Purkinje cell (primary cell): ENCODE measurements around the gene PPM1H. TPM values are rescaled to one million over a fixed set of nuclear protein-coding genes. Genes with fewer than 3 reads are reported as not detected.

Experiments
- polyA plus RNA-seq: library from polyadenylated mRNA; unstranded; fragments of >200 nt; fragmentation: Nextera tagmentation; gene quantifications from 2 replicates; pipeline ENCODE4 v1.2.1, GENCODE V29; 2014

PPM1H gene
- 15.4 and 18.0 TPM in 2 replicates for polyA plus RNA-seq

GRCh38 chr12:62934799-62935674 lies at the start of gene PPM1H:
Gene PPM1H (minus strand): TSS chr12:62935150. CDS start chr12:62934736, 414 bp downstream.

Other genes starting within 250 kb of the PPM1H start
- 0.08 TPM in 1 of 2 replicates, not detected in the other for gene AVPR1A, start 216.1 kb upstream of the PPM1H start, polyA plus RNA-seq